GM21526 (cell line): ENCODE measurements around the gene GPR31.

Source experiments
- ATAC-seq: cut with Tn5 transposase; IDR thresholded peaks from one replicate; pipeline ENCODE4 v1.9.1; 2021; ENCODE audit warnings: moderate library complexity; ENCODE audit not compliant: unreplicated experiment, low FRiP score

The GPR31 gene

GRCh38 chr6:167141667-167142432 lies 15.9 kb downstream of the GPR31 start:
- peak; percentile 53 for ATAC-seq

- no peak for ATAC-seq
These were observed 16.9 kb downstream of the GPR31 start for GRCh38 chr6:167140589-167141474.

DNA sequence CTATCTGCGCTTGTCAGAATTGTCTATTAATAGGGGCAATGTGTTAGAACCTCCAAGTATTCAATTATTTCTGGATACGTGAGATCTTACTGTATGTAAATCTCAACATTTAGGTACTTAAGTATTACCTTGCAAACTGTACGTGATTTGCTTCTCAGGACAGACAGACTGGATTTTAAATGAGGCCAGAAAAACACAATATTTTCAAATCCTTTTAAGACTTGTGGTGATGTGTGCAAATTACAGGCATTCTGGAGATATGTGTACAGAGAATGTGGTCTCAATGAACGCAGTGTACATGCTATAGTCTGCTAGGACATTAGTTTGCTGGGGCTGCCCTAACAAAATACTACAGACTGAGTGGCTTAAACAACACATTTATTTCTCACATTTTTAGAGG lies 18.0 kb downstream of the GPR31 start:
- no peak for ATAC-seq

- no peak for ATAC-seq
These were observed 19.9 kb downstream of the GPR31 start for GRCh38 chr6:167137881-167138280.

- no peak for ATAC-seq
These were observed 20.7 kb downstream of the GPR31 start for GRCh38 chr6:167137081-167137480.

DNA sequence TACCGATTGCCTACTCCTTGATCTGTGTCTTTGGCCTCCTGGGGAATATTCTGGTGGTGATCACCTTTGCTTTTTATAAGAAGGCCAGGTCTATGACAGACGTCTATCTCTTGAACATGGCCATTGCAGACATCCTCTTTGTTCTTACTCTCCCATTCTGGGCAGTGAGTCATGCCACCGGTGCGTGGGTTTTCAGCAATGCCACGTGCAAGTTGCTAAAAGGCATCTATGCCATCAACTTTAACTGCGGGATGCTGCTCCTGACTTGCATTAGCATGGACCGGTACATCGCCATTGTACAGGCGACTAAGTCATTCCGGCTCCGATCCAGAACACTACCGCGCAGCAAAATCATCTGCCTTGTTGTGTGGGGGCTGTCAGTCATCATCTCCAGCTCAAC lies 21.4 kb downstream of the GPR31 start:
- no peak for ATAC-seq

- ATAC-seq: no peak
These were observed 23.1 kb downstream of the GPR31 start for GRCh38 chr6:167134448-167135328.

DNA sequence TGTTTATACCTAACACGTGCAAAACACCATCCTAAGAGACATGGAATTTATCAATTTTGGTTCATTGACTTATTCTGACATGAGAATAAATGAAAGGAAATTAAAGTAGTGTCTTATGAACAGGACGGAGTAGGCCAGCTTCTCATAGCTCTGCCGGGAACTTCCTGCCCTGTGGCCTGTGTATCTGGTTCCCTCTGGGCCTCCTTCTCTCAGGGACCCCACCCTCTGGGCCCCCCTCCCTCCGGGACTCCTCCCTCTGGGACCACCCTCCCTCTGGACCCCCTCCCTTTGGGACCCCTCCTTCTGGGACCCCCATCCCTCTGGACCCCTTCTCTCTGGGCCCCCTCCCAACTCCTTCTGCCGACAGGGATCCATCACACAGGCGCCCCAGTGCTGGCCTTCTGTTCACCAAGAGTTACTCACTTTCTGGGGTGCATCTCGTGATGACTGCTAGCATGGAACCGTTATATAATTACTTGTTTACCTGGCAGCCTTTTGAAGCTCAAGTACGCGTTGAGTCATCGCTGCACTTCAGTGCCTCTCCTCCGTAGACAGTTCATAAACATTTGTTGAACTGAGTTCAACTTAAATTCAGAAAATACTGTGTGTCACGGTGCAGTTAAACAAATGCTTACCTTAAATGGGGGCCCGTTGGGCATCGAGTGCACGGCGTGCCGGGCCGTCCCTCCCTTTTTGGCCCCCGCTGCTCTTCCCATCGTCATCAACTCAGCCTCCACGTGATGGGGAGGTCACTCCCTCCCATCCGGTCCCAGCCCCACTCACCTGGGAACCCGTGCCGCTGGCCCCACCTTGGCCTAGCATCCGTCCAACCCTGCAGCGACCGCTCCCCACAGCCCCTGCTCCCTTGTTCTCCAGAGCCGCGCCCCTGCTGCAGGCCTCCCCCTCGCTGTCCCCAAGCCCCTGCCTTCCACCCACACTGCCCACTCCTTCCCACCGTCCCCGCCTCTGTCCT lies 26.8 kb downstream of the GPR31 start:
- ATAC-seq: no peak

- peak; percentile 57 for ATAC-seq
These were observed 27.6 kb downstream of the GPR31 start for GRCh38 chr6:167130008-167130677.

GRCh38 chr6:167129562-167129961 lies 28.2 kb downstream of the GPR31 start:
- no peak for ATAC-seq

- no peak for ATAC-seq
These were observed 28.6 kb downstream of the GPR31 start for GRCh38 chr6:167129159-167129558.

DNA sequence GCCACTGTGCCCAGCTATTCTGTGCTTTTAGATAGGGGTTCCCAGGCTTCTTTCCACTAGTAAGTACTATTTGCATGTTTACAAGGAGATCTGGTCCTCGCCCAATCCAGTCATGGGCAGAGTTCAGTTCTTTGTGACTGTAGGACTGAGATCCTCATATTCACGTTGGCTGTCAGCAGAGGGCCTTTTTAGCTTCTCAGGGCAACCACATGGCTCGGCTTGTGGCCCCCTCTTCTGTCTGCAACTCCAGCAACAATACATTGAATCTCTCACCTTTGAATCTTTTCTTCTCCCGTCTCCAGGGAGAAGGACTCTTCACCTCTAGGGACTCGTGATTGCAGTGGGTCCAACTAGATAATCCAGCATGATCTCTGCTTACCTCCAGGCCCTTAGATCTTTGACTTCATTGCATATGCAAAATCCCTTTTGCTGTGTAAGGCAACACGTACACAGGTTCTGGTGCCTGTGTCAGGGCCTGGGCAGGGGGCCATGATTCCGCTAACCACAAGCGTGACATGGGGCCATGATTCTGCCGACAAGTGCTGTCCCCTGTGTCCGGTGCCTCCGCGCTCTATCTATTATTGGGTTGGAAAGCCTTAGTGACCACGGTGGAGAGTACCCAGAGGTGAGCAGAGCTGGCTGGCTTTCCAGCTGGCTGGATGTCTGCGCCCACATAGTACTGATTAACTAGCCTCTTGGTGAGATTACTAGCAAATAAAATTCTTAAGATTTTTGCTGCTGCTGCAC lies 29.8 kb downstream of the GPR31 start:
- ATAC-seq: no peak

DNA sequence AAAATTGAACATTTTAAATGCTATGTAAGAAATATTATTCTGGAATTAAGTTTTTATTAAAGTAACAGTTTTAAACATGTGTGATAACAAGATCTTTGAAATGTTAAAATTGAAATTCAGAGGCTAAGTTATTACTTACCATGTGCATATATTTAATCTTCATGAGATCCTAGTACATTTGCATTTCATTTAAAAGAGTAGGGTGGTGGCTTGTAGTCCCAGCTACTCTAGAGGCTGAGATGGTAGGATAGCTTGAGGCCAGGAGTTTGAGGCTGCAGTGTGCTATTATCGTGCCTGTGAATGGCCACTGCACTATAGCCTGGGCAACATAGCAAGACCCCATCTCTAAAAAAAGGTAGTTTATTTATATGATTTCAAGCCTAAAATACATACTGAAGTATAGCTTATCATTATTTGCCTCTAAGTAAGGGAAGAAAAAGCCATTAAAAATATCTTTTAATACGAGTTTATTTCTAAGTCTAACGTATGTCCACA lies 31.9 kb downstream of the GPR31 start:
- ATAC-seq: no peak

DNA sequence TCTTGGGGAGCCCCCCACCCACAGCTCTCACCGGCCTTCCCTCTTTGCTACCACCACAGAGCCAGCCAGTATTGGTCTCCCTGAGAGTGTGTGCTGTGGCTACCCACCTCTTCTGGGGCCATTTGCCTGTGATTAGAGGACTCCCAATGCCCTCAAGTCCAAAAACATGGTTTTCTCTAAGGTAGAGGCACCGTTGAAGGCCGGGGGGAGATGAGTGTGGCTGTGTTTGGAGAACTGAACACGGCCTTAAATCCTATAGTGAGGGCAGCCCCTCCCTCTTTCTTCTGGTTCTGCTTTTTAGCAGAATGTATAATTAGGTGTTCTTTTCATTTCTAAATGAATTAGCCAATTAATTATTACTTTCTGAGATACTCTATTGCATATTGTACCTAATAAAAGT lies 32.4 kb downstream of the GPR31 start:
- ATAC-seq: no peak

DNA sequence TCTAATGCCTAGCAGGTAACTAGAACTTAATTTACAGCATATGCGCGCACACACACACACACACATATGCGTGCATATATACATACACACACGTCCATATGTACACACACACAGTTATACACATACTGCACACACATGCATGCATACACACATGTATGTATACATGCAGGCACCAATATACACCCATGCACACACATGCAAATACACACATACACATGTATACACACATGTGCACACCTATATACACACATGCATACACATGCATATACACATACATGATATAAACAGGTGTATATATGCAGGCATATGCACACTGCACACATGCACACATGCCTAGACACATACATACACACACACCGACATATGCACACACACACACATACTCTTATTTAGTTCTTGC lies 33.0 kb downstream of the GPR31 start:
- no peak for ATAC-seq

DNA sequence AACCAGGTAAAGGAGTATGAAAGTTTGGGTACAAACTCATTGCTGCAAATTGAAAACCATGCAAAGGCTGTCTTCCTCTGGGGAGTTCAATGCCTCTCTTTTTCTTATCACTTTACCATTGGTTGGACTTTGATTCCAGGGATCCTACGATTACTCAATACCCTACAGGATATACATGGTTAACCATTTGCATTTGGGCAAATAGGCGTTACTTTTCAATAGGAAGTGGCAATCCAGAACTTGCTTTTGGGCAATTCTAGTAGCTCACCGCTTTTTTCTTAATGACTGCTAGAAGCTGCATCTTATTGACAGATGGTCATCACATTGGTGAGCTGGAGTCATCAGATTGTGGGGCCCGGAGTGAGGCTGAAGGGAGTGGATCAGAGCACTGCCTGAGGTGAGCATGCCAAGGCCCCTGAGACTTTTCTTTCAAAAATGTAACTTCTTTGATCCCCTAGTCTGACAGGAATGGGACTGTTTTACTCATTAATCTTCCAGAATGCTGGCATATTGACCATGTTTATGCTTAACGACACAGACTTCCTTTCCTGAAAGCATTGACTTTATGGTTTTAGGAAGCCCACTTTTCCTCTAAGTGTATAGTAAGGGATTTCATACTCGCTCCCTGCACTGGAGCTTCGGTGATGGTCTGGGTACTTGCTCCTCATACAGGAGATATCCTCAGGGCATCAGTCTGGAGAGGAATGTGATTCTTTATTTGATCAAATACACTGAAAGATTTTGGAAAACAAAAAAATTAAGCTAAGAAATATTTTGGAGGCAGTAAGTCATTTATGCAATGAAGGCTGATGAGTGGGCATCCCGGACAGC lies 34.7 kb downstream of the GPR31 start, which contains the start of gene CCR6:
TSS of gene CCR6 (plus strand) at position 270 of the 831 bp plus-strand sequence. CDS start 13,039 bp downstream, outside the sequence.
- no peak for ATAC-seq
